Erythroblast (primary cell): Measurements from ENCODE around the gene CDC20.

Source experiments
- GATA1 ChIP-seq: IDR thresholded peaks from 2 replicates; pipeline ENCODE4 v1.6.1; 2011; ENCODE audit warnings: low read depth, mild to moderate bottlenecking, control low read depth, low read length, moderate library complexity
- POLR2A ChIP-seq: IDR thresholded peaks from 2 replicates; pipeline ENCODE4 v1.6.1; 2011; ENCODE audit warnings: mild to moderate bottlenecking, low read length

- no peak for TF ChIP-seq POLR2A
- TF ChIP-seq GATA1, result no peak
Observed at GRCh38 chr1:43318831-43319230, 40.0 kb upstream of the CDC20 start.
